Measurements from ENCODE around the gene ENKD1. TPM values are rescaled to one million over a fixed set of nuclear protein-coding genes. Genes with fewer than 3 reads are reported as not detected.

The ENKD1 gene
- total and polyA plus RNA-seq, 2 of the 13 experiments (the other 11 are each of a cell fraction or from before 2014, with no cell fraction given) = 10.8 to 20.8 TPM

GRCh38 chr16:67647111-67647651 lies 19.4 kb downstream of the ENKD1 start:
- Histone ChIP-seq H3K4me2 (ENCODE audit: low read depth, low read length) (no peak overlapping the region), H3K27me3 (ENCODE audit: control insufficient read depth in 1 of 2, insufficient read depth in 2 of 2, low read length in 2 of 2) (peaks cover 18 to 70% of the 10 kb centered on the region in 2 experiments), H3K4me1 (ENCODE audit: insufficient read depth, low read length) (peaks cover 32% of the 10 kb centered on the region), H3K27ac (ENCODE audit: extremely low read length, insufficient read depth, low read length) (no peak overlapping the region), H3K36me3 (replicated peaks in 1 of 2; ENCODE audit: control insufficient read depth in 1 of 2, insufficient read depth in 2 of 2, low read length in 2 of 2) (no peaks in the 10 kb centered on the region), H3K79me2 (ENCODE audit: insufficient read depth, low read length) (no peaks in the 10 kb centered on the region), H3K4me3 (replicated peaks in 1 of 3; ENCODE audit: insufficient read depth in 1 of 3, low read depth in 2 of 3, low read length in 3 of 3) (no peak overlapping the region), H2AFZ (ENCODE audit: low read length) (no peak overlapping the region), H4K20me1 (ENCODE audit: insufficient read depth, low read length) (peaks cover 8% of the 10 kb centered on the region; the same call in 1 of the 2 replicates), H3K9me3 (ENCODE audit: low read length) (no peaks in the 10 kb centered on the region), H3K9ac (ENCODE audit: insufficient read depth, low read depth, low read length) (no peak overlapping the region)
- FAIRE-seq (no peak), DNase-seq (ENCODE audit: low spot score) (no peak), ATAC-seq (no peak)
- in situ Hi-C loops (cut with HindIII; ENCODE audit: extremely low pct_ligation_motif_present, low pct_unique_long_range_greater_than_20kb) = loop anchor here (5.0 kb wide), 1 partner anchor 100 kb away; no protein-coding TSS in a partner anchor
- ChIA-PET POLR2A (no interaction called here), CTCF (ENCODE audit: low intra/inter-chr PET ratio, low total read pairs) (no interaction called here)
- TF ChIP-seq ZNF605 (CRISPR knock-in tag; IDR thresholded peaks at IDR 0.05) = no peak
- no peak for TF ChIP-seq MAFK (conservative IDR thresholded peaks at IDR 0.05 in 1 of 2, IDR thresholded peaks at IDR 0.05 in 1 of 2; ENCODE audit: low read length in 2 of 2)
- 0 out of 2 replicates have a peak, but pooled peaks have one; percentile 17 for TF ChIP-seq PCBP1 (IDR thresholded peaks at IDR 0.05; ENCODE audit: borderline replicate concordance, low read depth, low read length)
- no peak for TF ChIP-seq PAWR (CRISPR knock-in tag; IDR thresholded peaks at IDR 0.05; ENCODE audit: borderline replicate concordance)
- TF ChIP-seq ZBTB33 (CRISPR knock-in tag; IDR thresholded peaks at IDR 0.05) = peak; percentile 74; the same call in 1 of the 2 replicates
- no peak for TF ChIP-seq ZNF550 (CRISPR knock-in tag; IDR thresholded peaks at IDR 0.05; ENCODE audit: borderline replicate concordance)
- no TSS peak for BruUV-seq (replicated peaks)
- intact Hi-C loops (cut with micrococcal nuclease; ENCODE audit: unreplicated experiment) = no loop called here
- 45% methylated on average over 11 of the region's 15 CpGs for WGBS (ENCODE audit: low lambda C conversion rate)

All from HepG2 (cell line).